Mesenchymal stem cell (in vitro differentiated cells and primary cell): Measurements from ENCODE around the gene KCNC1.

Source experiments
- DNase-seq: peaks from one replicate; pipeline ENCODE4 v3.0.0-alpha.2; 2013
- H2AFZ ChIP-seq: one replicate; pipeline ENCODE4 v1.6.1; 2013; ENCODE audit warnings: low read depth, mild to moderate bottlenecking, control low read depth, inconsistent platforms, low read length, moderate library complexity
- H2AK5ac ChIP-seq: 2 replicates; pipeline ENCODE4 v1.6.1; 2013; ENCODE audit warnings: low read length, moderate library complexity, mild to moderate bottlenecking, inconsistent platforms; ENCODE audit not compliant: severe bottlenecking
- H2BK120ac ChIP-seq: one replicate; pipeline ENCODE4 v1.6.1; 2013; ENCODE audit warnings: low read depth, mild to moderate bottlenecking, inconsistent platforms, low read length, moderate library complexity
- H2BK12ac ChIP-seq, 2 experiments: one replicate each; pipeline ENCODE4 v1.6.1; 2013; ENCODE audit warnings: inconsistent platforms in 2 of 2, low read length in 2 of 2, mild to moderate bottlenecking in 2 of 2, moderate library complexity in 2 of 2, control low read depth in 1 of 2
- H2BK15ac ChIP-seq: one replicate; pipeline ENCODE4 v1.6.1; 2013; ENCODE audit warnings: mild to moderate bottlenecking, low read depth, inconsistent platforms; ENCODE audit not compliant: poor library complexity, severe bottlenecking
- H2BK5ac ChIP-seq: 2 replicates; pipeline ENCODE4 v1.6.1; 2013; ENCODE audit warnings: low read depth, mild to moderate bottlenecking, low read length, control low read depth, inconsistent platforms; ENCODE audit not compliant: poor library complexity, severe bottlenecking
- H3K14ac ChIP-seq, 2 experiments: one replicate each; pipeline ENCODE4 v1.6.1; 2013; ENCODE audit warnings: inconsistent platforms in 2 of 2, low read length in 2 of 2, control low read depth in 1 of 2, mild to moderate bottlenecking in 1 of 2, moderate library complexity in 1 of 2
- H3K18ac ChIP-seq, 2 experiments: one replicate each; pipeline ENCODE4 v1.6.1; 2013; ENCODE audit warnings: inconsistent platforms in 2 of 2, low read length in 2 of 2, control low read depth in 1 of 2, low read depth in 1 of 2, mild to moderate bottlenecking in 1 of 2
- H3K23ac ChIP-seq, 2 experiments: one replicate each; pipeline ENCODE4 v1.6.1; 2013; ENCODE audit warnings: inconsistent platforms in 2 of 2, low read length in 2 of 2, mild to moderate bottlenecking in 2 of 2, moderate library complexity in 2 of 2, control low read depth in 1 of 2
- H3K27ac ChIP-seq: 2 replicates; pipeline ENCODE4 v1.5.1; 2013; ENCODE audit warnings: mild to moderate bottlenecking, moderate library complexity, low read length, control low read depth, inconsistent platforms; ENCODE audit not compliant: poor library complexity, severe bottlenecking
- H3K27me3 ChIP-seq, 2 experiments: 2 replicates each; pipeline versions ENCODE4 v1.6.1 to v1.7.0; 2013; ENCODE audit warnings: low read length in 2 of 2, mild to moderate bottlenecking in 2 of 2, moderate library complexity in 2 of 2, control low read depth in 1 of 2, inconsistent platforms in 1 of 2; ENCODE audit not compliant: control insufficient read depth in 1 of 2, insufficient read depth in 1 of 2
- H3K36me3 ChIP-seq, 2 experiments: 2 replicates each; pipeline versions ENCODE4 v1.6.1 to v1.7.0; 2013; ENCODE audit warnings: low read length in 2 of 2, control low read depth in 1 of 2, inconsistent platforms in 1 of 2, low read depth in 1 of 2, mild to moderate bottlenecking in 1 of 2; ENCODE audit not compliant: insufficient read depth in 2 of 2, control insufficient read depth in 1 of 2
- H3K4ac ChIP-seq, 2 experiments: one replicate each; pipeline ENCODE4 v1.6.1; 2013; ENCODE audit warnings: inconsistent platforms in 2 of 2, low read length in 2 of 2, mild to moderate bottlenecking in 2 of 2, moderate library complexity in 2 of 2, control low read depth in 1 of 2, low read depth in 1 of 2
- H3K4me1 ChIP-seq: 2 replicates; pipeline ENCODE4 v1.6.1; 2013; ENCODE audit warnings: low read depth, low read length, control low read depth; ENCODE audit not compliant: control insufficient read depth, insufficient read depth
- H3K4me2 ChIP-seq: 2 replicates; pipeline ENCODE4 v1.6.1; 2013; ENCODE audit warnings: low read length, mild to moderate bottlenecking, inconsistent platforms; ENCODE audit not compliant: poor library complexity, severe bottlenecking
- H3K4me3 ChIP-seq, 2 experiments: 2 replicates each; pipeline versions ENCODE4 v1.5.1 to v1.7.0; 2013; ENCODE audit warnings: low read length in 2 of 2, mild to moderate bottlenecking in 2 of 2, control low read depth in 1 of 2, low read depth in 1 of 2; ENCODE audit not compliant: insufficient read depth in 1 of 2
- H3K79me1 ChIP-seq: replicated peaks from 2 replicates; pipeline ENCODE4 v1.6.1; 2013; ENCODE audit warnings: mild to moderate bottlenecking, control low read depth, low read length, inconsistent platforms; ENCODE audit not compliant: poor library complexity, severe bottlenecking
- H3K9ac ChIP-seq: 2 replicates; pipeline ENCODE4 v1.7.0; 2013; ENCODE audit warnings: mild to moderate bottlenecking, low read length, moderate library complexity
- H3K9me3 ChIP-seq: 2 replicates; pipeline ENCODE4 v1.7.0; 2013; ENCODE audit warnings: mild to moderate bottlenecking, low read length; ENCODE audit not compliant: control insufficient read depth
- H4K8ac ChIP-seq: one replicate; pipeline ENCODE4 v1.6.1; 2013; ENCODE audit warnings: inconsistent platforms, mild to moderate bottlenecking, low read length, moderate library complexity
- H4K91ac ChIP-seq: one replicate; pipeline ENCODE4 v1.6.1; 2013; ENCODE audit warnings: mild to moderate bottlenecking, low read length, inconsistent platforms
- WGBS: methylation state at CpG from one replicate; pipeline ENCODE4 v1.1.7; 2013; ENCODE audit warnings: mixed read lengths; 5-methylcytosine and 5-hydroxymethylcytosine counted together

KCNC1 gene

GRCh38 chr11:17762309-17762974 is 27.9 kb downstream of the KCNC1 start:
- Histone ChIP-seq H3K79me1 (no peaks in the 10 kb centered on the region), H3K4ac (no peak overlapping the region), H3K9ac (no peak overlapping the region), H4K91ac (no peak overlapping the region), H3K18ac (no peak overlapping the region), H3K23ac (no peak overlapping the region), H2BK12ac (no peak overlapping the region), H2AFZ (no peak overlapping the region), H4K8ac (no peak overlapping the region), H3K27me3 (peaks cover 30 to 50% of the 10 kb centered on the region in 2 experiments), H3K9me3 (peaks cover 9% of the 10 kb centered on the region), H3K14ac (no peak overlapping the region), H2BK120ac (no peak overlapping the region), H2AK5ac (no peak overlapping the region), H3K4me1 (peaks cover 4% of the 10 kb centered on the region), H2BK15ac (no peak overlapping the region), H3K4me3 (no peak overlapping the region), H3K27ac (no peak overlapping the region), H2BK5ac (no peak overlapping the region), H3K36me3 (no peaks in the 10 kb centered on the region), H3K4me2 (no peak overlapping the region)
- no peak for DNase-seq
- 88% methylated on average over 17 of the region's 17 CpGs for WGBS

DNA sequence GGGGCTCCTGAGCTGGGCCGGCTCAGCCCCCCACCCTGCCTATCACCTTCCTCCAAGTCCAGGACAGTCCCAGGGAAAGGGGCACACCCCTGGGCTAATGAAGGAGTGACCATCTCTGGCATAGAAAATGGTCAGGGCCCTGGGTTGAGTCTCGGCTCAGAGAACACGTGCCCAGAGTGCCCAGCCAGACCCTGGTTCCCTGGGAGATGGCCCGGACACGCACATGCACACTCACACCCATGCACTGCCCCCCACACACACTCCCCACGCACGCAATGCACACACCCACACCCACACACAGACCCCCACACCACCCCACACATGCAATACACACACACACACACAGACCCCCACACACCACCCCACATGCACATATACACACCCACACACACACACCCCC is 28.7 kb downstream of the KCNC1 start:
- no peak overlapping the region for H3K4ac ChIP-seq
- no peak overlapping the region for H4K8ac ChIP-seq
- H3K14ac ChIP-seq, result no peak overlapping the region
- H3K79me1 ChIP-seq, result no peaks in the 10 kb centered on the region
- no peak overlapping the region for H2BK120ac ChIP-seq
- no peak overlapping the region for H2AFZ ChIP-seq
- no peak overlapping the region for H3K18ac ChIP-seq
- H2BK12ac ChIP-seq, result no peak overlapping the region
- no peak overlapping the region for H2BK5ac ChIP-seq
- peaks cover 4% of the 10 kb centered on the region for H3K4me1 ChIP-seq
- H2AK5ac ChIP-seq, result no peak overlapping the region
- no peak overlapping the region for H3K23ac ChIP-seq
- no peak overlapping the region for H2BK15ac ChIP-seq
- H3K27ac ChIP-seq, result no peak overlapping the region
- peaks cover 30 to 46% of the 10 kb centered on the region in 2 experiments for H3K27me3 ChIP-seq
- no peak overlapping the region for H3K4me3 ChIP-seq
- H3K9me3 ChIP-seq, result peaks cover 8% of the 10 kb centered on the region
- H3K9ac ChIP-seq, result no peak overlapping the region
- no peak for DNase-seq
- H3K36me3 ChIP-seq, result no peaks in the 10 kb centered on the region
- no peak overlapping the region for H4K91ac ChIP-seq
- whole genome bisulfite sequencing, result 92% methylated on average over 7 of the region's 7 CpGs
- no peak overlapping the region for H3K4me2 ChIP-seq

DNA sequence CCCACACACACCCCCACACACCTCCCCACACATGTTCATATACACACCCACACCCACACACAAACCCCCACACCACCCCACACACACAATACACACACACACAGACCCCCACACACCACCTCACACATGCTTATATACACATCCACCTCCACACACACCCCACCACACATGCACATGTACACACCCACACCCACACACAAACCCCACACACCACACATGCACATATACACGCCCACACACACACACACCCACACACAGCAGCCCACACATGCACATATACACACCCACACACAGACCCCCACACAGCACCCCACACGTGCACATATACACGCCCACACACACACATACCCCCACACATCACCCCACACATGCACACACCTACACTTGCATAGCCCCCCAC is 29.1 kb downstream of the KCNC1 start:
- no peak overlapping the region for H3K4me2 ChIP-seq
- no peak overlapping the region for H2BK12ac ChIP-seq
- WGBS, result 51% methylated on average over 3 of the region's 3 CpGs
- H3K4ac ChIP-seq, result no peak overlapping the region
- peaks cover 4% of the 10 kb centered on the region for H3K4me1 ChIP-seq
- no peaks in the 10 kb centered on the region for H3K36me3 ChIP-seq
- no peak overlapping the region for H2AFZ ChIP-seq
- H3K14ac ChIP-seq, result peak overlapping the region in 1 of 2 experiments; percentile 53
- H3K4me3 ChIP-seq, result no peak overlapping the region
- H2AK5ac ChIP-seq, result no peak overlapping the region
- peaks cover 30 to 45% of the 10 kb centered on the region in 2 experiments for H3K27me3 ChIP-seq
- no peaks in the 10 kb centered on the region for H3K79me1 ChIP-seq
- no peak overlapping the region for H2BK15ac ChIP-seq
- no peak overlapping the region for H3K9ac ChIP-seq
- no peak overlapping the region for H3K27ac ChIP-seq
- no peak overlapping the region for H3K18ac ChIP-seq
- no peak overlapping the region for H2BK120ac ChIP-seq
- peak overlapping the region; percentile 34 for H4K91ac ChIP-seq
- DNase-seq, result no peak
- H3K23ac ChIP-seq, result no peak overlapping the region
- no peak overlapping the region for H2BK5ac ChIP-seq
- peaks cover 3% of the 10 kb centered on the region for H3K9me3 ChIP-seq
- H4K8ac ChIP-seq, result peak overlapping the region; percentile 4

- no peak overlapping the region for H2BK5ac ChIP-seq
- no peak overlapping the region for H3K23ac ChIP-seq
- peaks cover 4% of the 10 kb centered on the region for H3K4me1 ChIP-seq
- no peak overlapping the region for H4K91ac ChIP-seq
- H3K79me1 ChIP-seq, result no peaks in the 10 kb centered on the region
- no peak overlapping the region for H2BK120ac ChIP-seq
- H2BK15ac ChIP-seq, result no peak overlapping the region
- H3K4ac ChIP-seq, result no peak overlapping the region
- no peak overlapping the region for H3K9ac ChIP-seq
- H4K8ac ChIP-seq, result no peak overlapping the region
- no peaks in the 10 kb centered on the region for H3K36me3 ChIP-seq
- H2BK12ac ChIP-seq, result no peak overlapping the region
- no peak for DNase-seq
- H3K4me2 ChIP-seq, result no peak overlapping the region
- no peak overlapping the region for H2AK5ac ChIP-seq
- no peaks in the 10 kb centered on the region for H3K9me3 ChIP-seq
- no peak overlapping the region for H3K18ac ChIP-seq
- H3K14ac ChIP-seq, result no peak overlapping the region
- H3K27ac ChIP-seq, result no peak overlapping the region
- H2AFZ ChIP-seq, result no peak overlapping the region
- no peak overlapping the region for H3K4me3 ChIP-seq
- peaks cover 30 to 52% of the 10 kb centered on the region in 2 experiments for H3K27me3 ChIP-seq
- WGBS, result 64% methylated on average over 19 of the region's 19 CpGs
Observed at GRCh38 chr11:17764446-17765218, 30.1 kb downstream of the KCNC1 start.
